Parathyroid adenoma (tissue), 2 donors: ENCODE results near the gene PHF12.

Experiments
- H2AFZ ChIP-seq: fragments of 300-600 bp; sonication (generic); one replicate; pipeline ENCODE4 v1.7.0; 2017; ENCODE audit warnings: antibody characterized with exemption, mild to moderate bottlenecking
- H3K27ac ChIP-seq: fragments of 300-600 bp; sonication (generic); one replicate; pipeline ENCODE4 v1.7.0; 2017
- H3K27me3 ChIP-seq: fragments of 300-600 bp; sonication (generic); one replicate; pipeline ENCODE4 v1.7.0; 2017; ENCODE audit warnings: low read length; ENCODE audit not compliant: control insufficient read depth, insufficient read depth
- H3K36me3 ChIP-seq: fragments of 300-600 bp; sonication (generic); one replicate; pipeline ENCODE4 v1.7.0; 2017; ENCODE audit warnings: low read length; ENCODE audit not compliant: control insufficient read depth, insufficient read depth
- H3K4me1 ChIP-seq: fragments of 300-600 bp; sonication (generic); one replicate; pipeline ENCODE4 v1.7.0; 2017; ENCODE audit warnings: control low read depth
- H3K4me2 ChIP-seq: fragments of 300-600 bp; sonication (generic); one replicate; pipeline ENCODE4 v1.7.0; 2017; ENCODE audit warnings: low read length
- H3K4me3 ChIP-seq: fragments of 300-600 bp; sonication (generic); one replicate; pipeline ENCODE4 v1.7.0; 2017; ENCODE audit warnings: low read depth, low read length
- H3K79me2 ChIP-seq: fragments of 300-600 bp; sonication (generic); one replicate; pipeline ENCODE4 v1.7.0; 2017; ENCODE audit warnings: control low read depth
- H3K9ac ChIP-seq: fragments of 300-600 bp; sonication (generic); one replicate; pipeline ENCODE4 v1.7.0; 2017; ENCODE audit warnings: mild to moderate bottlenecking
- H3K9me3 ChIP-seq: fragments of 300-600 bp; sonication (generic); one replicate; pipeline ENCODE4 v1.7.0; 2017; ENCODE audit warnings: low read length; ENCODE audit not compliant: control insufficient read depth
- TF ChIP-seq, protein P1 (sequence below): fragments of 300-600 bp; sonication (generic); IDR thresholded peaks from one replicate; pipeline ENCODE4 v1.7.0; 2017; ENCODE audit warnings: antibody characterized with exemption, mild to moderate bottlenecking
- donor health status: primary hyperparathyroidism.

PHF12 gene

GRCh38 chr17:28944862-28945741 lies 6.2 kb downstream of the PHF12 start:
- TF ChIP-seq, protein P1, sequence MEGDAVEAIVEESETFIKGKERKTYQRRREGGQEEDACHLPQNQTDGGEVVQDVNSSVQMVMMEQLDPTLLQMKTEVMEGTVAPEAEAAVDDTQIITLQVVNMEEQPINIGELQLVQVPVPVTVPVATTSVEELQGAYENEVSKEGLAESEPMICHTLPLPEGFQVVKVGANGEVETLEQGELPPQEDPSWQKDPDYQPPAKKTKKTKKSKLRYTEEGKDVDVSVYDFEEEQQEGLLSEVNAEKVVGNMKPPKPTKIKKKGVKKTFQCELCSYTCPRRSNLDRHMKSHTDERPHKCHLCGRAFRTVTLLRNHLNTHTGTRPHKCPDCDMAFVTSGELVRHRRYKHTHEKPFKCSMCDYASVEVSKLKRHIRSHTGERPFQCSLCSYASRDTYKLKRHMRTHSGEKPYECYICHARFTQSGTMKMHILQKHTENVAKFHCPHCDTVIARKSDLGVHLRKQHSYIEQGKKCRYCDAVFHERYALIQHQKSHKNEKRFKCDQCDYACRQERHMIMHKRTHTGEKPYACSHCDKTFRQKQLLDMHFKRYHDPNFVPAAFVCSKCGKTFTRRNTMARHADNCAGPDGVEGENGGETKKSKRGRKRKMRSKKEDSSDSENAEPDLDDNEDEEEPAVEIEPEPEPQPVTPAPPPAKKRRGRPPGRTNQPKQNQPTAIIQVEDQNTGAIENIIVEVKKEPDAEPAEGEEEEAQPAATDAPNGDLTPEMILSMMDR = no peak
- Histone ChIP-seq H3K79me2 (peaks cover 74% of the 10 kb centered on the region), H3K9me3 (no peaks in the 10 kb centered on the region), H3K36me3 (no peaks in the 10 kb centered on the region), H2AFZ (no peak overlapping the region), H3K27ac (no peak overlapping the region), H3K9ac (no peak overlapping the region), H3K4me3 (no peak overlapping the region), H3K4me2 (no peak overlapping the region), H3K27me3 (no peaks in the 10 kb centered on the region), H3K4me1 (peaks cover 22% of the 10 kb centered on the region)

DNA sequence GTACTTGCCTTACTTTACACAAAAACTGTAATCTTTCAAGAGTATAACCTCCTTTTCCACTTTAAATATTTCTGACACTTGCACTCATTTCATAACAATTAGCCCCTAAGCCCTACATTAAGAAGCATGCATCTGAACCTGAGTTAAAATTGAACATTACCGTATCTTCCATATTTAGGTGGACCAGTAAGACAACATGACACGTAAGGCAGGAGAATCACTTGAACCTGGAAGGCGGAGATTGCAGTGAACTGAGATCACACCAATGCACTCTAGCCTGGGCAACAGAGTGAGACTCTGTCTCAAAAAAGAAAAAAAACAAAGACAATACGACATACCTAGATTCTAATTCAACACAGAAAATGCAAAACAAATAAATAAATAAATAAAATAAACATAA lies 7.0 kb downstream of the PHF12 start:
- TF ChIP-seq, protein P1 = no peak
- H3K27ac ChIP-seq = no peak overlapping the region

GRCh38 chr17:28942925-28943324 lies 8.4 kb downstream of the PHF12 start:
- peaks cover 31% of the 10 kb centered on the region for H3K4me1 ChIP-seq
- peaks cover 89% of the 10 kb centered on the region for H3K79me2 ChIP-seq
- no peak overlapping the region for H3K4me3 ChIP-seq
- no peak overlapping the region for H3K4me2 ChIP-seq
- TF ChIP-seq, protein P1 = no peak
- H3K9ac ChIP-seq = no peak overlapping the region
- H3K27ac ChIP-seq = no peak overlapping the region
- H3K9me3 ChIP-seq = no peaks in the 10 kb centered on the region
- H2AFZ ChIP-seq = no peak overlapping the region
- no peaks in the 10 kb centered on the region for H3K27me3 ChIP-seq
- no peaks in the 10 kb centered on the region for H3K36me3 ChIP-seq

More for the DNA sequence above, 7.0 kb downstream of the PHF12 start:
- Histone ChIP-seq H3K27me3 (no peaks in the 10 kb centered on the region), H3K79me2 (peaks cover 80% of the 10 kb centered on the region), H3K4me1 (peaks cover 29% of the 10 kb centered on the region), H2AFZ (no peak overlapping the region), H3K4me2 (no peak overlapping the region), H3K36me3 (no peaks in the 10 kb centered on the region), H3K4me3 (no peak overlapping the region), H3K9ac (no peak overlapping the region), H3K9me3 (no peaks in the 10 kb centered on the region)

GRCh38 chr17:28941251-28941650 lies 10.1 kb downstream of the PHF12 start:
- H3K79me2 ChIP-seq = peaks cover 85% of the 10 kb centered on the region
- H2AFZ ChIP-seq = no peak overlapping the region
- no peak overlapping the region for H3K4me3 ChIP-seq
- H3K9me3 ChIP-seq = no peaks in the 10 kb centered on the region
- H3K4me2 ChIP-seq = no peak overlapping the region
- H3K4me1 ChIP-seq = peaks cover 32% of the 10 kb centered on the region
- no peak overlapping the region for H3K9ac ChIP-seq
- TF ChIP-seq, protein P1 = no peak
- H3K27me3 ChIP-seq = no peaks in the 10 kb centered on the region
- no peaks in the 10 kb centered on the region for H3K36me3 ChIP-seq
- H3K27ac ChIP-seq = no peak overlapping the region

DNA sequence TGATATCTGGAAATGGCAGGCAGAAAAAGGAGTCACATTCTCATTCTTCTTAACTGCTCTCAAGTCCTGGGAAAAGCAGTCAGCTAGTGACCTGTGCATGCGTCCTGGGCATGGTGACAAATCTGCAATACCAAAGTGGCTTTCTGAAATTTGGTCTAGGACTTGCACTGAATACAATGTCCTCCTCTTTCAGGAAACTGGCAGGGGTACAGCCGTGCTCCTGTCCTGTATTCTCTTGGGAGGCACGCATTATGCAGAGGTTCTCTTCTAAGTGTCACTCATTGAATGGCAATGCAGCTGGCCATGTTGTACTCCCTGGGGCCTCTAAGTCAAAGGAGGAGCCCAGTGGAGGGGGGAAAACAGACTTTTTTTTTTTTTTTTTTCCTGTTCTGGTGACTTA lies 10.6 kb downstream of the PHF12 start:
- no peak overlapping the region for H3K9ac ChIP-seq
- no peaks in the 10 kb centered on the region for H3K27me3 ChIP-seq
- H3K27ac ChIP-seq = no peak overlapping the region
- H3K9me3 ChIP-seq = no peaks in the 10 kb centered on the region
- H3K4me1 ChIP-seq = peaks cover 32% of the 10 kb centered on the region
- no peaks in the 10 kb centered on the region for H3K36me3 ChIP-seq
- H2AFZ ChIP-seq = no peak overlapping the region
- no peak overlapping the region for H3K4me3 ChIP-seq
- peaks cover 85% of the 10 kb centered on the region for H3K79me2 ChIP-seq
- TF ChIP-seq, protein P1 = no peak
- H3K4me2 ChIP-seq = no peak overlapping the region
